Activated naive CD8-positive, alpha-beta T cell (primary cell): Measurements from ENCODE around the gene TBC1D2.

ENCODE experiments used
- H3K27ac Mint-ChIP-seq: one replicate; pipeline ENCODE4 v1.8.0; 2021; ENCODE audit warnings: mixed read lengths
- H3K27me3 Mint-ChIP-seq: one replicate; pipeline ENCODE4 v1.8.0; 2021; ENCODE audit warnings: mixed read lengths
- H3K36me3 Mint-ChIP-seq: one replicate; pipeline ENCODE4 v1.8.0; 2021; ENCODE audit warnings: mixed read lengths
- H3K4me1 Mint-ChIP-seq: one replicate; pipeline ENCODE4 v1.8.0; 2021; ENCODE audit warnings: low read depth, mixed read lengths
- H3K4me3 Mint-ChIP-seq: one replicate; pipeline ENCODE4 v1.8.0; 2021; ENCODE audit warnings: mild to moderate bottlenecking, mixed read lengths
- H3K9me3 Mint-ChIP-seq: one replicate; pipeline ENCODE4 v1.8.0; 2021; ENCODE audit warnings: low read depth, mixed read lengths

TBC1D2 gene

DNA sequence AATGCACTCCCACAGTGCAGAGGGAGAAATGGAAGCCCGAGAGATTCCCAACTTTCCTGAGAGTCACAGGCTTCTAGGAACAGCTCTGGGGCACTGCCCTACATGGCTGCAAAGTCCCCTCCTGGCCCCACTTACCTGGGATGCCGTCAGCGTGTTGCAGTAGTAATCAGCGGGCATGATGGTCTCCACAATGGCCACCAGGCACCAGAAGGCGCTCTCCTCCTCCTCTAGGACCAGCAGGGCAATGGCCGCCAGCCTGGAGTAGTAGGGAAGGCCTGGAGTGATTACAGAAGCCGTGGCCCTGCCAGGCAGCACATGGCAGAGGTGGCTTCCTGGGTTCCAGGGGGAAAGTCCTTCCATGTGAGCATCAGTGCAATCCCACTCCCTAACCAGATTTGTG is 52.3 kb downstream of the TBC1D2 start:
- Mint-ChIP-seq H3K4me1 (peaks cover 9% of the 10 kb centered on the region), H3K36me3 (peaks cover 2% of the 10 kb centered on the region), H3K27ac (no peak overlapping the region), H3K9me3 (no peaks in the 10 kb centered on the region), H3K27me3 (no peaks in the 10 kb centered on the region), H3K4me3 (no peak overlapping the region)

DNA sequence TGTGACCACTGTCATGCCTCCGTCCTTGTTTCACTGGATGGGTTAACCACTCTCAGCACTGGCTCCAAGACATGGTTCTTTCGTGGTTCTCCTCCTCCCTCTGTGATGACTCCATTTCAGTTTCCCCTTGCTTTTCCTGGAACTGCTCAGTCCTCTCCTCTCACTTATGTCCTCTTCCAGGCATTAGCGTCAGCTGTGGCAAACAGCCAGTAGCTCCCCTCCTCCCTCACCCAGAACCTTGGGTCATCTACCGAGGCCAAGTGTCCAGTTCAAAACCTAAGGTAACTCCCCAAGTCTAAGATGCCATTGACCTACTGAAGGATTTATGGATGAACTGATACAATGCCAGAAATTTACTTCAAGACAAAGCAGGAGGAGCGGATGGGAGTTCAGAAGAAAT is 53.2 kb downstream of the TBC1D2 start:
- peaks cover 9% of the 10 kb centered on the region for H3K4me1 Mint-ChIP-seq
- no peak overlapping the region for H3K27ac Mint-ChIP-seq
- H3K4me3 Mint-ChIP-seq: no peak overlapping the region
- no peaks in the 10 kb centered on the region for H3K27me3 Mint-ChIP-seq
- no peaks in the 10 kb centered on the region for H3K9me3 Mint-ChIP-seq
- peaks cover 2% of the 10 kb centered on the region for H3K36me3 Mint-ChIP-seq

DNA sequence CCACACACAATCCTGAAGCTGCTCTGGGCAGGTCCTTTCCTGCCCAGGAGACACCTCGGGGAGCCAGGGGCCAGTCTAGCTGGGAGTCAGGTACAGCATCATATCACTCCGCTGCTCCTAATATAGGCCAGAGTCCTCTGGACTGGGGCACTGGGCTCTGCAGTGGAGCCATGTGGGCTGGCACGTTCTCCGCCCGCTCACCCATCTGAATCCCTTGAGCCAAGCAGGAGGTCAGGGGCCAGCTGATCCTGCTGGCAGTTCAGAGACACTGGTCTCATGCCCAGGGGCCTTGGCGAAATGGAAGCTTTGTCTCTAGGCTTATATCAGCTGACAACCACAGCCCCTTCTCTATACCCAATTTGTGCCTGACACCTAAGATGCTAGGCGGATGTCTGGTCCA is 53.7 kb downstream of the TBC1D2 start:
- Mint-ChIP-seq H3K27ac (no peak overlapping the region), H3K36me3 (peaks cover 2% of the 10 kb centered on the region), H3K9me3 (no peaks in the 10 kb centered on the region)

DNA sequence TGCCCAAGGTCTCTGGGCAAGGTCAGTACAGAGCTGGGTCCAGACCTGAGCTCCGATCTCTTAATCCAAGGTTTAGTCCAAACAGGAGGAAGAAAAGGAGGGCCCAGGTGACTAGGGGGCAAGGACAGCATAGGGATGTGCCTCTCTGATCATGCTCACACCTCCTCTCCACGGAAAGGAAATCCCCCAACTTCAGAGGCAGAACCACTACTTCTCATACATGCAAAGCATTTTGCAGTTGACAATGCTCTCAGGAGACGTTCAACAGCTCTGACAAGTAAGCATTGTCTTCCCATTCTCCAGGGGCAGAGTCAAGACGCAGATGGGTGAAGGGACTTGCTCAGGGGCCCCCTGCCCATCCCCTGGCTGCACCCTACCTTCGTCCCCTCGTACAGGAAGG is 54.3 kb downstream of the TBC1D2 start:
- Mint-ChIP-seq H3K4me1 (peaks cover 9% of the 10 kb centered on the region), H3K36me3 (peaks cover 2% of the 10 kb centered on the region), H3K27me3 (no peaks in the 10 kb centered on the region), H3K9me3 (no peaks in the 10 kb centered on the region), H3K4me3 (no peak overlapping the region), H3K27ac (no peak overlapping the region)

More for the DNA sequence above, 53.7 kb downstream of the TBC1D2 start:
- H3K4me1 Mint-ChIP-seq: peaks cover 9% of the 10 kb centered on the region
- no peak overlapping the region for H3K4me3 Mint-ChIP-seq
- H3K27me3 Mint-ChIP-seq: no peaks in the 10 kb centered on the region

GRCh38 chr9:98199388-98200033 is 55.9 kb downstream of the TBC1D2 start:
- H3K36me3 Mint-ChIP-seq: peaks cover 2% of the 10 kb centered on the region
- peaks cover 3% of the 10 kb centered on the region for H3K4me1 Mint-ChIP-seq
- H3K27ac Mint-ChIP-seq: no peak overlapping the region
- no peaks in the 10 kb centered on the region for H3K9me3 Mint-ChIP-seq
- H3K4me3 Mint-ChIP-seq: no peak overlapping the region
- no peaks in the 10 kb centered on the region for H3K27me3 Mint-ChIP-seq

DNA sequence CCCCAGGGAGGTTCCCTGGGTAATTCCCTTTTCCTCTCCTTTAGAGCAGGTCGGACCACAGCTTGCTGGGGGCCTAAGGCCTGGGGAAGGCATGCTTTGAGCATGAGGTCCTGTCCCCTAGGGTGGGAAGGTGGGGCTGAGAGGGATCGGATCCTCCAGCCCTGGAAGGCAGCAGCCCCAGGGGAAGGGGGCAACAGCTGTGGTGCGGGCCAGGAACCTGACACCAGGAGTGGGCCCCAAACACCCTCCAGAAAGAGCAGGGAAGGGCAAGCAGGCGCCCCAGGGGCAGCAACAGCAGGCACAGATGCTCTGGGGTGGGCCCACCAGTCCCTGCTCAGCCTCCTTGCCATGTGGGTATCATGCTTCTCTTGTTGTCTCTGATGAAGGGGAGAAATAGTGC is 59.8 kb downstream of the TBC1D2 start:
- Mint-ChIP-seq H3K36me3 (no peaks in the 10 kb centered on the region), H3K27me3 (no peaks in the 10 kb centered on the region), H3K27ac (no peak overlapping the region), H3K4me1 (peaks cover 10% of the 10 kb centered on the region), H3K4me3 (no peak overlapping the region), H3K9me3 (no peaks in the 10 kb centered on the region)

DNA sequence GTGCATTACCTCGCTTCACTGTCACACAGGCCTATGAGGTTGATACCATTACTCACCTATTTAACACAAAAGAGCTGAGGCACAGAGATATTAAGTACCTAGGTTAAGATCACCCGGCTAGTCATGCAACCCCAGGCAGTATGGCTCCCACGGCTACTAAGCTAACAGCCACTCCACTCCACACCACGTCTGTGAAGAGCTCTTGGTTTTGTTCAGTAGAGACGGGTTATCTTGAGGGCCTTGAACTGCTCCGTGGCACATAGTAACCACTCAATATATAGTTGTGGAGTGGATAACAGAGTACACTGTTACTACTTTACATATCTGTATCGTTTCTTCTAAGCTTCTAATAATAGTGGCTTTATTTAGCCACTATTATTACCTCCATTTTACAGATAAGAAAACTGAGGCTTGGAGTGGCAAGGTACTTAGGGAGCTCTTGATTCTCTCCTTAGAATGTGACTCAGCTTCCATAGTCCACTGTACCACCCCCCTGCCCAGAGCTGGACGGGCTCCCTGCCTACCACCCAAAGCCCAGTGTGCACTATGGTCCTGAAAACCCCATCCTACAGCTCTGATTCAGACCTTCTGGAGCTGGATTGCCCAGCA is 62.0 kb downstream of the TBC1D2 start:
- Mint-ChIP-seq H3K27me3 (no peaks in the 10 kb centered on the region), H3K4me1 (peaks cover 30% of the 10 kb centered on the region), H3K36me3 (no peaks in the 10 kb centered on the region), H3K9me3 (no peaks in the 10 kb centered on the region), H3K4me3 (peak overlapping the region; percentile 88), H3K27ac (peak overlapping the region; percentile 66)

- no peaks in the 10 kb centered on the region for H3K27me3 Mint-ChIP-seq
- H3K9me3 Mint-ChIP-seq: no peaks in the 10 kb centered on the region
- peaks cover 35% of the 10 kb centered on the region for H3K4me1 Mint-ChIP-seq
- peak within 1 kb of the TSS; percentile 88 for H3K4me3 Mint-ChIP-seq
- peak within 1 kb of the TSS; percentile 66 for H3K27ac Mint-ChIP-seq
- no peaks in the 10 kb centered on the region for H3K36me3 Mint-ChIP-seq
Measured at GRCh38 chr9:98192503-98193335, 62.7 kb downstream of the TBC1D2 start, which contains the start of gene CORO2A. Gene CORO2A (minus strand): TSS chr9:98192637. CDS start chr9:98157660, 34,977 bp downstream.

DNA sequence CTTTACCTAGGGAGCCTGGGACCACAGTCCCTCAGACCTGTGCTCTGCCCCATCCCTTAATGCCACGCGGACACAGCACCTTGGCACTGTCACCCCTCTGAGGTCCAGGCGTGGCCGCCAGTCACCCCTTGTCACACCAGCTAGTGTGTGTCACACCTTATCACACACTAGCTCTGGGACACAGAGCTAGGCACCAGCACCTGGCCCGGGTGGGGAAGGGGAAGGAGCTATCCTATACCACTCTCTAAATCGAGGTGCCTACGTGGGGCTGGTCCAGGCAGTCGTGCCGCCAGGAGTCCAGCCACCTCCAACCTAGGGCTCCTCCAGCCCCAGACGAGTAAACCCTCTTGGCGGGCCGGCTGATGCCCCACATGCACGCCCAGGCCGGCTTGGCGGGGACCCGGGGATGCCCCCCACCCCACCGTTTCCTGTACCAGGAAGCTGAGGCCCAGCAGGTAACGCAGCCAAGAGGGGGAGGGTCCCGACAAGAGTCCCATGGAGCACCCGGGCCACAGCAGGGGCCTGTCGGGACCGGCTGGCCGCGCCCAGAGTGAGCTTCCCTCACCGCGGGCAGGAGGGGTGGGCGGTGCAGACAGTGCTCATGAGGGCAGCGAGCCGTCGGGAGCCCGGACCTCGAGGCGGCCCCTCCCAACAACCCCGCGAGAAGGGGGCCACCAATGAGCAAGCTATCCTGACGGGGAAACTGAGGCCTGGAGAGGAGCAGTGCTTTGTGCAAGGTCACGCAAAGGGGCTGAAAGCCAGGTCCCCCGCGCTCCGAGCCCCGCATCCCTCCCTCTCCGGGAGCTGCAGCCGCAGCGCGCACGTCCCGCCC is 63.6 kb downstream of the TBC1D2 start:
- H3K27me3 Mint-ChIP-seq: no peaks in the 10 kb centered on the region
- H3K36me3 Mint-ChIP-seq: no peaks in the 10 kb centered on the region
- peaks cover 38% of the 10 kb centered on the region for H3K4me1 Mint-ChIP-seq
- no peaks in the 10 kb centered on the region for H3K9me3 Mint-ChIP-seq
- no peak overlapping the region for H3K27ac Mint-ChIP-seq
- peak overlapping the region; percentile 69 for H3K4me3 Mint-ChIP-seq

- Mint-ChIP-seq H3K27me3 (no peaks in the 10 kb centered on the region), H3K27ac (no peak overlapping the region), H3K4me1 (peaks cover 39% of the 10 kb centered on the region), H3K4me3 (peak overlapping the region; percentile 69), H3K36me3 (no peaks in the 10 kb centered on the region), H3K9me3 (no peaks in the 10 kb centered on the region)
Measured at GRCh38 chr9:98191181-98191608, 64.3 kb downstream of the TBC1D2 start.

- Mint-ChIP-seq H3K4me1 (peaks cover 42% of the 10 kb centered on the region), H3K9me3 (no peaks in the 10 kb centered on the region), H3K27ac (no peak overlapping the region), H3K36me3 (no peaks in the 10 kb centered on the region), H3K4me3 (peak overlapping the region; percentile 69), H3K27me3 (no peaks in the 10 kb centered on the region)
Measured at GRCh38 chr9:98190757-98191105, 64.7 kb downstream of the TBC1D2 start.

DNA sequence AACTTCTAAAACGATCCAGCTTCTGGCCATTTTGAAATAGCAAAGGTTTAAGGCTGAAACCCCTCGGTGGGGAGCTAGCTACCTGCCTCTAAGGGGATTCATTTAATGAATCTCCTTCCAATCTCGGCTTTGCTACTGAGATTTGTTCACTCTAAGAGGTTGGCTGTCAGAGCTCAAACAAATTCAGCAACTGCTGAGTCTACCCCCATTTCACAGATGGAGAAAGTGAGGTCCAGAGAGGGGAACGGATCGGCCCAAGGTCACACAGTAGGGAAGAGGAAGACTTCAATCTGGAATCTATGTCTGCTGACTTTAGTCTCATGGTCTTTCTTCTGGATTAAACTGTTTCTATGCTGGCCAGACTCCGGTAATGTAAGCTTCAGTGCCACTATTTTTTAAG is 66.0 kb downstream of the TBC1D2 start:
- no peaks in the 10 kb centered on the region for H3K9me3 Mint-ChIP-seq
- no peaks in the 10 kb centered on the region for H3K27me3 Mint-ChIP-seq
- H3K4me3 Mint-ChIP-seq: peak overlapping the region; percentile 4
- H3K4me1 Mint-ChIP-seq: peaks cover 48% of the 10 kb centered on the region
- peak overlapping the region; percentile 10 for H3K27ac Mint-ChIP-seq
- no peaks in the 10 kb centered on the region for H3K36me3 Mint-ChIP-seq

DNA sequence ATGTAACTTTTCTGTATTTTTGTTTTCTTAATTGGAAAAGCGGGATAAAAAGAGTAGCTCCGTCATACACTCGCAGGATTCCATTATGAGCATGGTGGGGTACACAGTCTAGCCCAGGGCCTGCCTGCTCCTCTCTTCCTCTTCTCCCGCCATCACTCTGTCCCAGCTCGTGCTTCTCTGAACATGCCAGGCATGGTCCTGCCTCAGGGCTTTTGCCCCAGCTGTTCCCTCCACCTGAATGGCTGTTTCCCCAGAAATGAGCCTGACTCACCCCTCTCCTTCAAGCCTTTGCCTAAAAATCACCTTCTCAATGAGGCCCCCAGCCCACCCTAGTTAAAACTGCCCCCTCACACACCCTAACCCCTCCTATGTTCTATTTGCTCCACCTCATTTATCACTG is 67.5 kb downstream of the TBC1D2 start:
- H3K27ac Mint-ChIP-seq: peak overlapping the region; percentile 0
- H3K9me3 Mint-ChIP-seq: no peaks in the 10 kb centered on the region
- H3K36me3 Mint-ChIP-seq: no peaks in the 10 kb centered on the region
- no peak overlapping the region for H3K4me3 Mint-ChIP-seq
- peaks cover 47% of the 10 kb centered on the region for H3K4me1 Mint-ChIP-seq
- no peaks in the 10 kb centered on the region for H3K27me3 Mint-ChIP-seq

DNA sequence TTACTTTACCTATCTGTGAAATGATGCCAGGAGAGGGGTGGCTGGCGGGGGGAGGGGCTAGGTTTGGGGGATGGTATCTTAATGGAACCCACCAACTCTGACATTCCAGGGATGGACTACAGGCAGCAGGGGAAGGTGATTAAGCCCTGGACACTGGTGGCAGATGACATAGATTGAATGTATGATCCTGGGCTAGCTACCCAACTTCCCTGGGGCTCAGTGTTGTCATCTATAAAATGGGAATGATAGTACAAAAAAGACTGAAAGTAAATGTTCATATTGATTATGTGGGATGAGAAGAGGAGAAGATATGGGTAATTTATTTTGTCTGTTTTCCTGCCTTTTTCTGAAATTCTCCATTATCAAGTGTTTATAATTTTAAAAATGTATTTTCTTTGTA is 69.2 kb downstream of the TBC1D2 start:
- Mint-ChIP-seq H3K36me3 (peaks cover 3% of the 10 kb centered on the region), H3K27ac (no peak overlapping the region), H3K27me3 (no peaks in the 10 kb centered on the region), H3K4me1 (peaks cover 59% of the 10 kb centered on the region), H3K9me3 (no peaks in the 10 kb centered on the region), H3K4me3 (no peak overlapping the region)
